A549 (cell line): Measurements from ENCODE around the gene UBQLN4. TPM values are rescaled to one million over a fixed set of nuclear protein-coding genes. Genes with fewer than 3 reads are reported as not detected.
A peak's percentile ranks its signal among the peaks of the same experiment; 100 is the strongest.

Experiments used
- ATAC-seq, 2 experiments: fragments of 200-7000 bp in 1 of 2; fragments of >200 bp in 1 of 2; cut with Nextera tagmentation in 1 of 2; cut with Tn5 transposase in 1 of 2; 3 replicates each; pipeline versions ENCODE4 v1.8.0 to v1.9.1; 2018 to 2020; ENCODE audit warnings: mild to moderate bottlenecking in 1 of 2, moderate library complexity in 1 of 2
- CTCF ChIA-PET: fragments of 300-600 bp; sonication (Branson Sonifier 250); formaldehyde crosslinking; extraction: SDS; loops from one replicate; lab custom pipeline; 2021; ENCODE audit warnings: antibody characterized with exemption, inconsistent platforms; lab: Yijun Ruan, JAX
- POLR2A ChIA-PET: fragments of 350-600 bp; formaldehyde crosslinking; extraction: SDS; loops from one replicate; lab custom pipeline; 2021; ENCODE audit warnings: antibody characterized with exemption, inconsistent platforms; lab: Yijun Ruan, JAX
- DNase-seq, 2 experiments: peaks; one replicate each; pipeline versions ENCODE4 v3.0.0 to v3.0.0-alpha.2; 2011 to 2016; ENCODE audit warnings: low read depth in 1 of 2, low spot score in 1 of 2
- FAIRE-seq: peaks from 2 replicates; lab custom pipeline; 2011; peaks lifted over from hg19 to GRCh38; lab: Jason Lieb, UNC
- H3K27ac ChIP-seq, 2 experiments: fragments of >200 bp; sonication (Bioruptor Twin); formaldehyde crosslinking; 3 replicates each; pipeline ENCODE4 v1.5.1; 2016 to 2017
- H3K4me1 ChIP-seq: fragments of >200 bp; sonication (Bioruptor Twin); formaldehyde crosslinking; 3 replicates; pipeline ENCODE4 v1.6.1; 2016
- H3K4me2 ChIP-seq: fragments of >200 bp; sonication (Bioruptor Twin); formaldehyde crosslinking; 3 replicates; pipeline ENCODE4 v1.6.1; 2016
- H3K4me3 ChIP-seq: fragments of >200 bp; sonication (Bioruptor Twin); formaldehyde crosslinking; 3 replicates; pipeline ENCODE4 v1.5.1; 2016
- H3K9me3 ChIP-seq: fragments of >200 bp; sonication (Bioruptor Twin); formaldehyde crosslinking; 3 replicates; pipeline ENCODE4 v1.6.1; 2016
- ATOH8 ChIP-seq: fragments of 250-450 bp; sonication (Bioruptor Pico); IDR thresholded peaks from 2 replicates; pipeline ENCODE4 v1.5.0; 2020; ENCODE audit warnings: low read depth, mild to moderate bottlenecking, moderate library complexity
- BHLHE40 ChIP-seq: IDR thresholded peaks from 2 replicates; pipeline ENCODE4 v1.6.1; 2012; ENCODE audit warnings: low read depth, low read length, inconsistent platforms
- CBX2 ChIP-seq: fragments of 200-600 bp; sonication (generic); IDR thresholded peaks from 2 replicates; pipeline ENCODE4 v1.6.1; 2016; ENCODE audit warnings: low read depth, mild to moderate bottlenecking, borderline replicate concordance
- CBX8 ChIP-seq: fragments of 200-600 bp; sonication (generic); IDR thresholded peaks from 2 replicates; pipeline ENCODE4 v1.6.1; 2016
- CEBPB ChIP-seq, 2 experiments: fragments of >200 bp in 1 of 2; sonication (Bioruptor Twin) in 1 of 2; formaldehyde crosslinking in 1 of 2; IDR thresholded peaks; 2 replicates each; pipeline ENCODE4 v1.6.1; 2012 to 2016
- CHD2 ChIP-seq: fragments of 150-350 bp; IDR thresholded peaks from 2 replicates; pipeline ENCODE4 v1.6.1; 2014; ENCODE audit warnings: low read length; ENCODE audit not compliant: partially characterized antibody
- CTCF ChIP-seq: fragments of >200 bp; sonication (Bioruptor Twin); formaldehyde crosslinking; IDR thresholded peaks from 3 replicates; pipeline ENCODE4 v1.5.1; 2016
- E2F6 ChIP-seq: IDR thresholded peaks from 2 replicates; pipeline ENCODE4 v1.6.1; 2012; ENCODE audit warnings: low read depth, borderline replicate concordance
- EHMT2 ChIP-seq: fragments of 200-600 bp; sonication (generic); IDR thresholded peaks from 2 replicates; pipeline ENCODE4 v1.6.1; 2016; ENCODE audit warnings: antibody characterized with exemption, low read depth, mild to moderate bottlenecking, moderate library complexity
- ESRRA ChIP-seq: fragments of 150-350 bp; IDR thresholded peaks from 2 replicates; pipeline ENCODE4 v1.6.1; 2014; ENCODE audit warnings: mild to moderate bottlenecking, low read length, borderline replicate concordance
- FOSB ChIP-seq: fragments of 250-450 bp; sonication (Bioruptor Pico); IDR thresholded peaks from 2 replicates; pipeline ENCODE4 v1.5.0; 2020; ENCODE audit warnings: mild to moderate bottlenecking, moderate library complexity
- FOSL2 ChIP-seq, 2 experiments: fragments of 450-650 bp in 1 of 2; fragments of >200 bp in 1 of 2; sonication (Bioruptor Twin) in 1 of 2; formaldehyde crosslinking; IDR thresholded peaks; 2 replicates each; pipeline versions ENCODE4 v1.5.0 to v1.6.1; 2016 to 2020; ENCODE audit warnings: mild to moderate bottlenecking in 1 of 2, moderate library complexity in 1 of 2
- FOXS1 ChIP-seq: fragments of 250-450 bp; sonication (Bioruptor Pico); IDR thresholded peaks from 2 replicates; pipeline ENCODE4 v1.5.0; 2020; ENCODE audit warnings: mild to moderate bottlenecking, moderate library complexity
- HDAC2 ChIP-seq: fragments of 200-600 bp; sonication (generic); IDR thresholded peaks from 2 replicates; pipeline ENCODE4 v1.6.1; 2016
- HES2 ChIP-seq: fragments of >200 bp; sonication (Bioruptor Twin); formaldehyde crosslinking; IDR thresholded peaks from 2 replicates; pipeline ENCODE4 v1.6.1; 2016
- HOXA7 ChIP-seq: fragments of 250-450 bp; sonication (Bioruptor Pico); IDR thresholded peaks from 2 replicates; pipeline ENCODE4 v1.5.0; 2020; ENCODE audit warnings: mild to moderate bottlenecking, moderate library complexity
- HOXB13 ChIP-seq: fragments of 250-450 bp; sonication (Bioruptor Pico); IDR thresholded peaks from 2 replicates; pipeline ENCODE4 v1.5.0; 2020; ENCODE audit warnings: low read depth, mild to moderate bottlenecking, moderate library complexity
- JUNB ChIP-seq: fragments of >200 bp; sonication (Bioruptor Twin); formaldehyde crosslinking; IDR thresholded peaks from 2 replicates; pipeline ENCODE4 v1.6.1; 2016
- KDM5A ChIP-seq: fragments of 200-600 bp; sonication (generic); IDR thresholded peaks from 2 replicates; pipeline ENCODE4 v1.6.1; 2016; ENCODE audit warnings: antibody characterized with exemption, mild to moderate bottlenecking
- MAFK ChIP-seq: fragments of 450-650 bp; IDR thresholded peaks from 2 replicates; pipeline ENCODE4 v1.6.1; 2014; ENCODE audit not compliant: partially characterized antibody
- MYC ChIP-seq: IDR thresholded peaks from 2 replicates; pipeline ENCODE4 v1.6.1; 2012; ENCODE audit warnings: mild to moderate bottlenecking, inconsistent platforms, low read length, improper control_type of control experiment, borderline replicate concordance
- NFE2L2 ChIP-seq: fragments of 150-350 bp; conservative IDR thresholded peaks from 2 replicates; pipeline ENCODE4 v1.6.1; 2014; ENCODE audit warnings: low read length
- NPAS2 ChIP-seq: fragments of 250-450 bp; sonication (Bioruptor Pico); IDR thresholded peaks from 2 replicates; pipeline ENCODE4 v1.8.0; 2022; ENCODE audit warnings: mild to moderate bottlenecking, moderate library complexity, borderline replicate concordance
- NR3C1 ChIP-seq: fragments of >200 bp; sonication (Bioruptor Twin); formaldehyde crosslinking; IDR thresholded peaks from 3 replicates; pipeline ENCODE4 v1.6.1; 2017
- PHF8 ChIP-seq: fragments of 200-600 bp; sonication (generic); IDR thresholded peaks from 2 replicates; pipeline ENCODE4 v1.6.1; 2016; ENCODE audit warnings: low read depth, mild to moderate bottlenecking, antibody characterized with exemption, moderate library complexity, borderline replicate concordance
- POLR2A ChIP-seq: IDR thresholded peaks from 2 replicates; pipeline ENCODE4 v1.6.1; 2012; ENCODE audit warnings: mild to moderate bottlenecking, low read length
- POLR2AphosphoS2 ChIP-seq: conservative IDR thresholded peaks from 2 replicates; pipeline ENCODE4 v1.6.1; 2012; ENCODE audit warnings: low read length, improper control_type of control experiment, inconsistent platforms
- RAD21 ChIP-seq, 2 experiments: fragments of >200 bp in 1 of 2; sonication (Bioruptor Twin) in 1 of 2; formaldehyde crosslinking in 1 of 2; IDR thresholded peaks in 1 of 2; conservative IDR thresholded peaks in 1 of 2; 2 replicates in 1 of 2; 3 replicates in 1 of 2; pipeline ENCODE4 v1.6.1; 2012 to 2018; ENCODE audit warnings: inconsistent platforms in 1 of 2
- RFX5 ChIP-seq: fragments of 450-650 bp; IDR thresholded peaks from 2 replicates; pipeline ENCODE4 v1.7.1; 2014; ENCODE audit warnings: antibody characterized with exemption, mild to moderate bottlenecking, moderate library complexity
- SMC3 ChIP-seq: fragments of >200 bp; sonication (Bioruptor Twin); formaldehyde crosslinking; IDR thresholded peaks from 3 replicates; pipeline ENCODE4 v1.6.1; 2018; ENCODE audit warnings: inconsistent platforms
- SREBF2 ChIP-seq: fragments of 450-650 bp; IDR thresholded peaks from 2 replicates; pipeline ENCODE4 v1.6.1; 2014; ENCODE audit warnings: mild to moderate bottlenecking, moderate library complexity
- TFCP2L1 ChIP-seq: fragments of 250-450 bp; sonication (Bioruptor Pico); IDR thresholded peaks from 2 replicates; pipeline ENCODE4 v1.5.0; 2021; ENCODE audit warnings: mild to moderate bottlenecking
- TP53 ChIP-seq: fragments of 250-450 bp; sonication (Bioruptor Pico); IDR thresholded peaks from 2 replicates; pipeline ENCODE4 v1.5.0; 2021; ENCODE audit warnings: mild to moderate bottlenecking, moderate library complexity
- USF2 ChIP-seq: fragments of 450-650 bp; IDR thresholded peaks from 2 replicates; pipeline ENCODE4 v1.6.1; 2014; ENCODE audit warnings: antibody characterized with exemption
- ZC3H11A ChIP-seq: fragments of 450-650 bp; IDR thresholded peaks from 2 replicates; pipeline ENCODE4 v1.6.1; 2014; ENCODE audit warnings: antibody characterized with exemption, mild to moderate bottlenecking
- WGBS: methylation state at CpG from one replicate; pipeline ENCODE4 v1.1.6; 2017; ENCODE audit errors: missing lambda C conversion rate; 5-methylcytosine and 5-hydroxymethylcytosine counted together
- polyA plus RNA-seq, 4 experiments: library from polyadenylated mRNA; depleted of rRNA in 3 of 4; stranded (reverse); fragments of >200 nt; fragmentation: RNase III in 1 of 4; extraction: RNeasy Plus Mini Kit Qiagen cat#74134 plus additional on column Dnase treatment in 1 of 4; gene quantifications; 2 replicates in 3 of 4; 3 replicates in 1 of 4; pipeline ENCODE4 v1.2.3, GENCODE V29; 2011 to 2017

The UBQLN4 gene
- polyA plus RNA-seq, 2 of the 4 experiments (the other 2 are of a cell fraction): 38.2 to 42.0 TPM

- TF ChIP-seq CBX8: no peak
- no peak for TF ChIP-seq HOXA7 (CRISPR knock-in tag)
- no peak for TF ChIP-seq FOXS1 (CRISPR knock-in tag)
- TF ChIP-seq POLR2A: no peak
- TF ChIP-seq RAD21 (conservative IDR thresholded peaks at IDR 0.05 in 1 of 2, IDR thresholded peaks at IDR 0.05 in 1 of 2): peak; percentile 98 to 99
- no peak for TF ChIP-seq HES2
- no peak for TF ChIP-seq BHLHE40
- TF ChIP-seq CEBPB (IDR thresholded peaks at IDR 0.05): no peak
- no peak for TF ChIP-seq FOSB (CRISPR knock-in tag)
- TF ChIP-seq ZC3H11A: no peak
- TF ChIP-seq USF2: no peak
- TF ChIP-seq TFCP2L1 (CRISPR knock-in tag): no peak
- TF ChIP-seq NPAS2 (CRISPR knock-in tag): no peak
- no peak for TF ChIP-seq RFX5
- TF ChIP-seq POLR2AphosphoS2: no peak
- no peak for TF ChIP-seq EHMT2
- TF ChIP-seq CHD2: no peak
- TF ChIP-seq PHF8: no peak
- no peak for TF ChIP-seq ESRRA
- no peak for TF ChIP-seq ATOH8 (CRISPR knock-in tag)
- TF ChIP-seq E2F6: no peak
- TF ChIP-seq JUNB: no peak
- TF ChIP-seq CTCF: peak; percentile 96
- TF ChIP-seq TP53: 0 out of 2 replicates have a peak, but pooled peaks have one; percentile 32
- TF ChIP-seq FOSL2 (IDR thresholded peaks at IDR 0.05): no peak
- TF ChIP-seq FOSL2 (CRISPR knock-in tag; IDR thresholded peaks at IDR 0.05): no peak
- TF ChIP-seq NR3C1: no peak
- no peak for TF ChIP-seq HDAC2
- TF ChIP-seq HOXB13 (CRISPR knock-in tag): no peak
- TF ChIP-seq NFE2L2: no peak
- no peak for TF ChIP-seq MAFK
- peak; percentile 96 for TF ChIP-seq SMC3
- no peak for TF ChIP-seq MYC
- no peak for TF ChIP-seq SREBF2
- no peak for TF ChIP-seq CBX2
- TF ChIP-seq KDM5A: no peak
- H3K27ac ChIP-seq: peak overlapping the region; percentile 66 to 77
- 41% methylated on average over 9 of the region's 9 CpGs for WGBS
- H3K9me3 ChIP-seq: no peaks in the 10 kb centered on the region
- POLR2A ChIA-PET: interaction anchor here (0.6 to 1.5 kb wide), 2 partner anchors 51 to 55 kb away, joined by 4 to 8 read pairs; partner anchors contain the start of gene KHDC4
- peak overlapping the region; percentile 53 for H3K4me2 ChIP-seq
- no peak overlapping the region for H3K4me3 ChIP-seq
- CTCF ChIA-PET: interaction anchor here (0.6 to 24.7 kb wide), 41 partner anchors 8 to 263 kb away, joined by 3 to 423 read pairs (median 4); partner anchors contain the start of genes ARHGEF2, GON4L, KHDC4 and RAB25
- peak; percentile 90 to 96 for ATAC-seq
- peaks cover 9% of the 10 kb centered on the region for H3K4me1 ChIP-seq
- FAIRE-seq: no peak
- DNase-seq: peak in 1 of 2 experiments; percentile 71
These were observed 64.2 kb downstream of the UBQLN4 start for GRCh38 chr1:155989242-155990004.
